HG03039 (cell line): ENCODE results near the gene KRTAP1-1.
"Not testable (repeated sequence)": the region's sequence is repeated elsewhere in the genome, so short reads cannot be mapped to it uniquely, and the experiment has no call there.

ENCODE experiments used
- ATAC-seq: cut with Tn5 transposase; IDR thresholded peaks from one replicate; pipeline ENCODE4 v1.9.1; 2021; ENCODE audit warnings: mild to moderate bottlenecking, moderate library complexity; ENCODE audit not compliant: unreplicated experiment

Gene KRTAP1-1

DNA sequence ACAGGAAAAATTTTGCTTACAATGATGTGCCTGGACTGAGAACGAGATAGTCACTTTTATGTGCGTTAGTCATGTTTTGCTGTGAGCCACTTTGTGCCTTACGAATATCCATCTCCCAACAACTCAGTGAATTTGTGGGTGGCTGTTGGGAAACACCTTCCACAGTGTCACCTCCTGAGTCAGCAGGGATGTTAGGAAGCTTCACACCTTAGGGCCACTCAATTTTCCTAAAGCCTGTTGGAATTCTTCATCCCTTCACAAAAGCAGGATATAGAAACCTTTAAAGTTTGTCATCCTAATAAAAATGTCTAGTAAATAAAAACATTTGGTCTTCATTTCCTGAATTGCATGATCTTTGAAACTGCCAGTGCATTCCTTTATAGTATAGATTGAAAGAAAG lies 28.1 kb downstream of the KRTAP1-1 start:
- no peak for ATAC-seq

DNA sequence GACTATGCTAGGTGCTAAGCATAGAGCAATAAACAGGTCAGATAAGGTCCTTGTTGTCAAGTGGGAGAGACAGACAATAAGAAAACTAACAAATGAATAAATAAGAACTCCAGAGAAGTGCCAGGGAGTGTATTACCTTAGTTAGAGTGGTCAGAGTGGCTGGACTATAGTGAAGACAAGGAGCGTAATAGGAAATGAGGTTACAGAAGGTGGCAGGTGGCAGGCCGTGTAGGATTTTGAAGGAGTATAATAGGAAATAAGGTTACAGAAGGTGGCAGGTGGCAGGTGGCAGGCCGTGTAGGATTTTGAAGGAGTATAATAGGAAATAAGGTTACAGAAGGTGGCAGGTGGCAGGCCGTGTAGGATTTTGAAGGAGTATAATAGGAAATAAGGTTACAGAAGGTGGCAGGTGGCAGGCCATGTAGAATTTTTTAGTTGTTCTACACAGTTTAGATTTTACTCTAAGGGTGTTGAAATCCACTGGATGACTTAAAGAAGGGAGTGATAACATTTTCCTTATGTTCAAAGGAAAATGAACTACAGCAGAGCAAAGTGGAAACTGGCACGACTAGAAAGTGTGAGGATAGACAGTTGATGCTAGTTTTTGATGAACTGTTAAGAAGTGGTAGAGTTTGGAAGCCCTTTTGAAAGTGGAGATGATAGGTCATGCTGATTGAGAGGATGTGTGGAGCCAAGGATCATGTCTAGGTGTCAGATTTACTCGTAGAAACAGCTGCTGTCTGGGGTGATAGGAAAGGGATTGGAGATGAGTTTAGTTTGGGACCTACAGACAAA lies 28.7 kb downstream of the KRTAP1-1 start:
- ATAC-seq = no peak

DNA sequence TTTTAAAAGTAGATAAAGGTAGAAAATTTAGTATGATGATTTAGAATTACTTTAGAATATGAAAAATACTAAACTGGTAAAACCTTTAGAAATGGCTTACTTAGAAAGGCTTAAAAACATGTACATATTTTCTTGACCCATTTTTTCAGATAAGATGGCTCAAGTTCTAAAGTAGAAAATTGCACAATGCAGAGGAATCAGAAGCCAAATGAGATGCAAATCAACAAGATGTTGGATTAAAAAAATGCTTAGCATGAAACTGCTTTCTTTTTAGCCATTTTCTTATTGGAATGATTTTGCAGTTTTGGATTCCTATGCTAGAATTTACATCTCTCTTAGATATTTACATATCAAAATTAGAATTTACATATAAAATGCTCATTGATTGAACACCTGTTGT lies 30.8 kb downstream of the KRTAP1-1 start:
- no peak for ATAC-seq

DNA sequence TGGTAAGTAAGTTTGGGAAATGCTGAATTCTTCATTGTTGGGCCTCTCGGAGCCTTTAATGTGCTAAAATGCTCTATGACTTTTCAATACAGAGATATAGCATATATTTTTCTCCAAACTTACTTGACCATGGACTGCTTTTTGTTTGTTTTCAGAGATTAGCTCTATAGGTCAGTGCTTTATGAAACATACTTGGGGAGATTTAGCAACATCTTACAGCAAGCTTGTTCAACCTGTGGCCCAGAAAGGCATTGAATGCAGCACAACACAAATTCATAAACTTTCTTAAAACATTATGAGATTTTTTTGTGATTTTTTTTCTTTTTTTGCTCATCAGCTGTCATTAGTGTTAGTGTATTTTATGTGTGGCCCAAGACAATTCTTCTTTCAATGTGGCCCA lies 31.3 kb downstream of the KRTAP1-1 start:
- no peak for ATAC-seq

DNA sequence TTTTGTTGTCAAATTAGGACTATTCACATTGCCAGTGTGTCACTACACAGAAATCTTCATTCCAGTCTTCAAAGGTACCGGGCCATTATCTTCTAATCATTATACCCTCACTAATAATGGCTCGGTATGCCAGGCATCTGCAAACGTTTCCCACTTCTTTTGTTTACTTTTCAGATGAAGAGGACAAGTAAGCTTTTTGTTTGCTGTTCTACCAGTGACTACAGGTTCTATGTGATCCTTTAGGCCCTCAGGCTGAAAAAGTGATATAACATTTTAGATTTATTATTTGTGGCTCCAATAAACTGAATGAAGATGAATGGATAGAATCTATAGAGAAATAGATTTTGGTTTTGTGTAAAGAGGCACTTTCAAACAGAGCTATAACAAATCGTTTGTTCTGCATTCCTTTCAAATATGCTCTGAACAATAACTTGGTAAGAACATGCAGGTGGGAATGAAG lies 31.9 kb downstream of the KRTAP1-1 start:
- ATAC-seq = no peak

DNA sequence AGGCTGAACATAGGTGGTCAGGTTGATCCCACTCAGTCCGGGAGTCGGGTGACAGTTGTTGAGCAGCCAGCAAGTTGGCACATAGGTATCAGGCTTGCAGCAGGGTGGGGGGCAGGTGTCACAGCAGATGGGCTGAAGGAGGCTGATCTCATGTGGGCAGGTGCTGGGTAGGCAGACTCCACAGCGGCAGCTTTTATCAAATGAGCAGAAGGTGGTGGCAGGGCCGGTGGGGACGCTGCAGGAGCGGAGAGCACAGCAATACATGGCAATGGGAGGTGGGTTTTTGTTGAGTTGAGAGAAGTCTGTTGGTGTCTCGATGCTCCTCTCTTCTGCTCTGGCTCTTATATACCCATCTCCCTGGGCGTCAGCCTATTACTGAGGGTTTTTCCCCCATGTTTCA lies 32.4 kb downstream of the KRTAP1-1 start, which contains the start of gene KRTAP3-1:
Gene KRTAP3-1 (minus strand): TSS at position 318 of the 400 bp plus-strand sequence. CDS start 54 bp downstream, at position 264.
- no peak for ATAC-seq

DNA sequence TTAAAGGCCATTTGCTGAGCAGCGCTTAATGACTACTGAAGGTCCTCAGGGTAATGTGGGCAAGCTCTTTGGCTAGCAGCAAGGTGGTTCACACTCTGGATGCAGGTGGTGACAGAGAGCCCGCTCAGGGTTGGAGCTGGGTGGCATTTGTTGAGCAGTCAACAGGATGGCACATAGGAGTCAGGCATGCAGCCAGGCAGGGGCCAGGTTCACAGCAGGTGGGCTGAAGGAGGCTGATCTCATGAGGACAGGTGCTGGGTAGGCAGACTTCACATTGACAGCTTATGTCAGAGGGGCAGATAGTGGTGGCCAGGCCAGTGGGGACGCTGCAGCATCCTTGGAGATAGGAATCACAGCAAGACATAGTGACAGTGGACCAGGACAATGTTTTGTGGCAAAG lies 36.9 kb downstream of the KRTAP1-1 start:
- ATAC-seq = no peak

DNA sequence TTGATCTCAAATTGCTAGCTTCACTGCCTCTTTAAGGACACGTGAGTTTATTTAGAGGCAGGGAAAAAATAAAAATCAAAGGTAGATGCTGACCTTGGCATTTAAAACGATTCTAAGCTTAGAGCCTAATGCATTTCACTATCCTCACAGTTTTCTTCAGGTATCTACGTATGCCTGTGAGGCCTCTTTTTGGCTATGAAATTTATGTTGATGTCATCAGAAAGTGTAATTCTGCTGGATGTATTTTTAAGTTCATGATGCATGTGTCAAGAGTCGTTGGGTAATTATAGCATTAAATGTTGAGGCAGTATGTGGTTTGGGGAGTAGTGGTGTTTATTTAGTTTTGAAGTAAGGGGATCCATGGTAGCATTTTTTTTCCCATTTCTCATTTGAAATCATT lies 37.3 kb downstream of the KRTAP1-1 start:
- ATAC-seq = no peak

DNA sequence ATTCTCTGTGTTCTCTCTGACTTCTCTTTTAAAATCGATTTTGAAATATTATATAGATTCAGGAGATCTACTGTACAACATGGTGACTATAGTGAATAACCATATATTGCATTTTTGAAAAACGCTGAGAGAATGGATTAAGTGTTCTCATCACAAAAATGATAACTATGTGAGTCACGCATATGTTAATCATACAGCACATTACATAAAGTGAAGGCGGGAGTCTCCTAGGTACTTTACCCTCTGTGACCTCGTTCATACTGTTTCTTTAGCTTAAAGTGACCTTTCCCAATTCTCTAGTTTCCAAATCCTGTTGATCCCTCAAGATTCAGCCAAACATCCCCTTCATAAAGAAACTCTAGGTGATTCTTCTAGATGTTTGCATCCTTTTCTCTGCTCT lies 38.4 kb downstream of the KRTAP1-1 start:
- ATAC-seq = no peak

DNA sequence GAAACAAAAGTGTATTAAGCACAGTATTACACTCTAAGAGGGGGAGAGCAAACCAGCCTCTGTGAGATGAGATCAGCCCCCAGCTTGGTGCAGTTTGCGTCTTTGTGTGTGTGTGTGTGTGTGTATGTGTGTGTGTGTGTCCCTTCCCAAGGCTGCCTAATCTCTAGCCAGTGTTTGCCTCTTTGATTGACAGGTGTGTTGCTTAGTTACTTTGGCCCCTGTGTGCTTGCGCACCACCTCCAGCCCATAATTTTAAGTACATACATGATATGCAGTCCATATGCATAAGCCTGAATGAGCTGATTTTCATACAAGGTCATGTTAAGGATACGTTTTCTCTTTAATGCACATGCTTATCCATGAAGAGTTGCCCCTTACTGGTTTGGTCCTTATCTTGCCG lies 39.5 kb downstream of the KRTAP1-1 start:
- no peak for ATAC-seq

DNA sequence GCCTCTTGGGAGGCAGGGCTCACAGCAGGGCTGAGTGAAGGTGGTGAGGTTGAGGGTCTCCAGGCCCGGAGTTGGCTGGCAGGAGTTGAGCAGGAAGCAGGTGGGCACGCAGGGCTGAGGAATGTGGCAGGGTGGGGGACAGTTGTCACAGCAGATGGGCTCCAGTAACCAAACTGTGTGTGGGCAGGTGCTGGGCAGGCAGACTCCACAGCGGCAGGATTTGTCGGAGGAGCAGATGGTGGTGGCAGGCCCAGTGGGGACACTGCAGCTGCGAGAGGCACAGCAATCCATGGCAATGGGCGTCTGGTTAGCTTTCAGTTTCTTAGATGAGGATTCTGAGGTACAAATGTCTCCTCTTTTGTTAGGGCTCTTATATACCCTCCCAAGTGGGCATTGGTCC lies 41.7 kb downstream of the KRTAP1-1 start, which contains the start of gene KRTAP3-2:
Gene KRTAP3-2 (minus strand): TSS at position 344 of the 400 bp plus-strand sequence. CDS start 53 bp downstream, at position 291.
- ATAC-seq = not testable (repeated sequence)

DNA sequence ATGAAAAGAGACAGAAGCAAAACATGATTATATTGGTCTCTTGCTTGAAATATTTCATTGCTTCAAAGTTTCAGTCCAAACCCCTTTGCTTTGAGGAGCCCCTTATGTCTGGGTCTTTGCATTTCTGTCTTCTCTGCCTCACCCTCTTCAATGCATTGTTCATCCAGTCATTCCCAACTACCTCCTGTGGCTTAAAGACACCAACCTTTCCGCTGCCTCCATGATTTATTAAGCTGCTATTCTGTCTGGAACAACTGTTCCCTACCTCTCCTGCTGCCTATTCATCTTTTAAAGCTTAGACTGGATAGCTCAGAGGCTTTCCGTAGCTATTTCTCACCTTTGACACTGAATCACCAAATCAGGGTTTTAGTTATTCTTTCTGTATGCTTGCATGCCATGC lies 43.9 kb downstream of the KRTAP1-1 start:
- ATAC-seq = no peak

DNA sequence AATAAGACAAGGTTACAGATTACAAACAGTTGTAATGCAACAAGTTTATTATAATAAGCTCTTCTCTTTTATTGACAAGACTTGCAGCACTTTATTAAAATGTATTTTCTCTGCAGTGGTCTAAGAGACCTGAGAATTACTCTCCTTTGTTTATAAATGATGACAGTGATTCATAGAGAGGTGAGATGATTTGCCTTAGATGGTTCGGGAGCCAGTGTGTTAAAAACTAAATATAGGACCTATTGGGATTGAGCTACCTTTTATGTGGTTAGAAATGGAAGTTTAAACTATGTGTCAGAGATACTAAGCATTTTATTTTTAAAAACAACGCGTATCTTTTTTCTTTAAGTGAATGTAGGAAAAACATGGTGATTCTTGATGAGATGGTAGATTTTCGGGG lies 44.4 kb downstream of the KRTAP1-1 start:
- ATAC-seq = no peak

DNA sequence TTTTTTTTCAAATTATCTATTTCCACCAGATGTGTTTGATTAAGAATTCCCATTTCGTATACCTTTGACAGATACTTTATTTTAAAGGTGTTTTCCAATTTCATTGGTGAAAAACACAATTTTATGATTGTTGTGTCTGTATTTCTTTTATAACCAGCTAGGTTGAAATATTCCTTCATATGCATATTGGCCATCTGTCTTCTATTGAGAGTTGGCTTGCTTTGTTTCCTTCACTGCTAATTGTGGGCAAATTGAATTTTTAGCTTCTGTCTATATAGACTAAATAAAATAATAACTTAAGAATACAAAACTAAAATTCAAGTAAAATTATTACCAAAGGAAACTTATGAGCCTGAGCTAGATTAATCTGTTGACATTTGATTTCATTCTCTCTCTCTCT lies 46.1 kb downstream of the KRTAP1-1 start:
- no peak for ATAC-seq

DNA sequence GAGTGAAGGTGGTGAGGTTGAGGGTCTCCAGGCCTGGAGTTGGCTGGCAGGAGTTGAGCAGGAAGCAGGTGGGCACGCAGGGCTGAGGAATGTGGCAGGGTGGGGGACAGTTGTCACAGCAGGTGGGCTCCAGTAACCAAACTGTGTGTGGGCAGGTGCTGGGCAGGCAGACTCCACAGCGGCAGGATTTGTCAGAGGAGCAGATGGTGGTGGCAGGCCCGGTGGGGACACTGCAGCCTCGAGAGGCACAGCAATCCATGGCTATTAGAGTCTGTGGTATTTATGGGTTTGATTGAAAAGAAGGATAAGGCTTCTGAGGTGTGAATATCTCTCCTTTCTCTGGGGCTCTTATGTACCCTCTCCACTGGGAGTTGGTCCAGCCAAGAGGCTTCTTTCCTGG lies 47.4 kb downstream of the KRTAP1-1 start, which contains the start of gene KRTAP3-3:
Gene KRTAP3-3 (minus strand): TSS at position 326 of the 400 bp plus-strand sequence. CDS start 67 bp downstream, at position 259.
- no peak for ATAC-seq

DNA sequence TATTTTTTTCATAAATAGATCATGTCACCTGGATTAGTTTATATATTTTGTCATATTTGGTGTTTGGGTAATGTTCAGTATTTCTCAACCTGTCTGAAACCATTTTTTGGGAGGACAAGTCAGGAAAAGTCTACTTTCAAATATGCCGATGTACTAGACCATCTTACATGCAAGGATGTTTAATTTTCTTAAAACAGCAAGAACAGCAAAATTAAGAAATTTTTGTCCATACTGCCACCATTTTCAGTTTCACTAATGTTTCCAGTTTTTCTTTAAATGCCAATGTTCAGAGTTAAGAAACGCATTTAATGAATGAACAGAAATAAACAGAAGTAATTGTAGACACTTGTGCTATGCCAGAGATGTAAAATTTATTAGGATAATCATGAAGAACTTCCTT lies 48.2 kb downstream of the KRTAP1-1 start:
- no peak for ATAC-seq

DNA sequence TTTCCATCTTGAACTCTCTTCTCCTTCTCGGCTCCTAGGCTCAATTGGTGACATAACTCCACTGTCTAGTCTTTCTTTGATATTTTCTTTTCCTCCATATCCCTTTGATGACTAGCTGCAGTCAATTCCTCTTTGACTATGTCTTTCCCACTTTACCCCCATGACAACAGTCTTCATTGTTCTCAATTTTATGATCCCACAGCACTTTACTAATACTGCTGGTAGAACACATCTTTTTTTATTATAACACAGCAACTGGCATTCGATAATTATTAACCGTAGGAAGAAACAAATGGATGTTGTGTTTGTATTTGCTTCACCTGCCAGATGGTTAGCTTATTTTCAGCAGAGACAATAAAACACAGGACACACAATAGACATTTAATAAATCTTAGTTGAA lies 48.6 kb downstream of the KRTAP1-1 start:
- ATAC-seq = no peak
